GM20000 (cell line): ENCODE data around the gene TEX51.

ENCODE experiments used
- DNase-seq: peaks from one replicate; pipeline ENCODE4 v3.0.0; 2012; ENCODE audit warnings: low spot score
- CTCF ChIP-seq: IDR thresholded peaks from 2 replicates; pipeline ENCODE4 v1.5.1; 2012; ENCODE audit warnings: mild to moderate bottlenecking, control low read depth; ENCODE audit errors: extremely low read depth, missing control alignments

TEX51 gene

GRCh38 chr2:126942427-126943203 is 43.9 kb downstream of the TEX51 start:
- no peak for TF ChIP-seq CTCF
- DNase-seq: no peak

- DNase-seq: no peak
- no peak for TF ChIP-seq CTCF
These were observed 45.1 kb downstream of the TEX51 start for GRCh38 chr2:126943612-126944348.

GRCh38 chr2:126945118-126945517 is 46.4 kb downstream of the TEX51 start:
- no peak for TF ChIP-seq CTCF
- DNase-seq: no peak

- no peak for DNase-seq
- no peak for TF ChIP-seq CTCF
These were observed 47.8 kb downstream of the TEX51 start for GRCh38 chr2:126946318-126947102.

GRCh38 chr2:126947103-126947429 is 48.4 kb downstream of the TEX51 start:
- TF ChIP-seq CTCF: no peak
- no peak for DNase-seq

- DNase-seq: no peak
These were observed 51.1 kb downstream of the TEX51 start for GRCh38 chr2:126949775-126950174.

More at GRCh38 chr2:126949775-126950174, 51.1 kb downstream of the TEX51 start:
- TF ChIP-seq CTCF: no peak
